ENCODE measurements around the gene MAP3K3.

The MAP3K3 gene

DNA sequence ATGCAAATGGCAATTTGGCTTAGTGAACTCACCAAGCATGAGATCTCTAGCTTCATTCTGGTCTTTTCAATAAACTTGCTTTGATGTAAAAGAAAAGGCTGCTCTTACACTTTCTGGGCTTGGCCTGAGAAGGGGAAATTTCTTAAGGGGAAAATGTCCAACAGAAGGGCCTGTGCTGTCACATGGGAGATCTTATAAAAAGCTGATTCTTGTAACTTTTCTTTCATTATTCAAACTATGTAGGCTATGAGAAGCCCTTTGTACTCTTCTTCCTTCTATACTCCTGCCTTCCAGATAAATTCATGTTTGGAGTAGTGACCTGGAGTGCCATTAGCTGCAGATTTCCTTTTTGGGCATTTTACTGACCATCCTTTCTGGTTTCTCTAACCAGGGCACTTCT lies 60.8 kb downstream of the MAP3K3 start:
- Histone ChIP-seq H3K9me3 (ENCODE audit: control insufficient read depth, insufficient read depth, low read length) (no peaks in the 10 kb centered on the region), H3K4me1 (ENCODE audit: insufficient read depth, low read length) (0 out of 2 replicates have a peak, but pooled peaks cover 7% of the 10 kb centered on the region), H3K9ac (ENCODE audit: low read depth, low read length) (no peak overlapping the region), H3K36me3 (ENCODE audit: insufficient read depth, low read length) (peaks cover 5% of the 10 kb centered on the region; the same call in 1 of the 2 replicates)

GRCh38 chr17:63685041-63685440 lies 62.8 kb downstream of the MAP3K3 start:
- H3K9me3 ChIP-seq (ENCODE audit: control insufficient read depth, insufficient read depth, low read length) = no peaks in the 10 kb centered on the region
- 0 out of 2 replicates have a peak, but pooled peaks cover 7% of the 10 kb centered on the region for H3K4me1 ChIP-seq (ENCODE audit: insufficient read depth, low read length)
- H3K36me3 ChIP-seq (ENCODE audit: insufficient read depth, low read length) = peaks cover 11% of the 10 kb centered on the region; the same call in 1 of the 2 replicates
- H3K9ac ChIP-seq (ENCODE audit: low read depth, low read length) = no peak overlapping the region

- 0 out of 2 replicates have a peak, but pooled peaks cover 7% of the 10 kb centered on the region for H3K4me1 ChIP-seq (ENCODE audit: insufficient read depth, low read length)
- H3K9me3 ChIP-seq (ENCODE audit: control insufficient read depth, insufficient read depth, low read length) = no peaks in the 10 kb centered on the region
- peaks cover 15% of the 10 kb centered on the region; the same call in 1 of the 2 replicates for H3K36me3 ChIP-seq (ENCODE audit: insufficient read depth, low read length)
- H3K9ac ChIP-seq (ENCODE audit: low read depth, low read length) = no peak overlapping the region
Measured at GRCh38 chr17:63685578-63685977, 63.4 kb downstream of the MAP3K3 start.

DNA sequence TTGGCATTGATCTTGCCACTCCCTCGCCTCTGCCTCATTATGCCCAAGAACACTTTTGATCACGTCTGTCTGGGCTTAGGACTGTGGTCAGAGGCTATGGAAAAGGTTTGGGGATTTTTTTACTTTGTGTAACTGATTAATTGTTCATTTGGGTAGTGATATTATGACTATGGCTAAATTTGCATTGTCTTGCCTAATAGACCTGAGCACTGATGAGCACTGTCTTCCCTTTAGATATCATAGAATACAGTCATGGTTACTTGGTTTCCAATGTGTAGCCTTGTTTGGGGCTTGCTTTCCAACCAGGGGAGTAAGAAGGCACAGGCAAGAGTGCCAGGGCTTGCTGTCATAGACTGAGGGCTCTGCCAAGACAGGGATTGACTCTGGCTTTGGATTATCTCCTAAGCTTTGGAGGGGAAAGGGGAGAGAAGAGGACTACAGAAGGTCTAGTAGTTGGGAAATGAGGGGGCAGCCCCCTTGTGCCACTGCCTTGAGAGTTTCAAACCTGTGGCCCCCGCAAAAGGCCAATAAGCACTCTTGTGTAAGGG lies 64.0 kb downstream of the MAP3K3 start:
- Histone ChIP-seq H3K9me3 (ENCODE audit: control insufficient read depth, insufficient read depth, low read length) (no peaks in the 10 kb centered on the region), H3K36me3 (ENCODE audit: insufficient read depth, low read length) (peaks cover 15% of the 10 kb centered on the region; the same call in 1 of the 2 replicates), H3K4me1 (ENCODE audit: insufficient read depth, low read length) (0 out of 2 replicates have a peak, but pooled peaks cover 3% of the 10 kb centered on the region), H3K9ac (ENCODE audit: low read depth, low read length) (no peak overlapping the region)

- Histone ChIP-seq H3K9ac (ENCODE audit: low read depth, low read length) (no peak overlapping the region), H3K9me3 (ENCODE audit: control insufficient read depth, insufficient read depth, low read length) (no peaks in the 10 kb centered on the region), H3K36me3 (ENCODE audit: insufficient read depth, low read length) (peaks cover 15% of the 10 kb centered on the region; the same call in 1 of the 2 replicates), H3K4me1 (ENCODE audit: insufficient read depth, low read length) (no peaks in the 10 kb centered on the region)
Measured at GRCh38 chr17:63688396-63689020, 66.3 kb downstream of the MAP3K3 start.

GRCh38 chr17:63689479-63689878 lies 67.3 kb downstream of the MAP3K3 start:
- no peak overlapping the region for H3K9ac ChIP-seq (ENCODE audit: low read depth, low read length)
- peaks cover 15% of the 10 kb centered on the region; the same call in 1 of the 2 replicates for H3K36me3 ChIP-seq (ENCODE audit: insufficient read depth, low read length)
- H3K4me1 ChIP-seq (ENCODE audit: insufficient read depth, low read length) = peaks cover 3% of the 10 kb centered on the region; the same call in 1 of the 2 replicates
- H3K9me3 ChIP-seq (ENCODE audit: control insufficient read depth, insufficient read depth, low read length) = no peaks in the 10 kb centered on the region

DNA sequence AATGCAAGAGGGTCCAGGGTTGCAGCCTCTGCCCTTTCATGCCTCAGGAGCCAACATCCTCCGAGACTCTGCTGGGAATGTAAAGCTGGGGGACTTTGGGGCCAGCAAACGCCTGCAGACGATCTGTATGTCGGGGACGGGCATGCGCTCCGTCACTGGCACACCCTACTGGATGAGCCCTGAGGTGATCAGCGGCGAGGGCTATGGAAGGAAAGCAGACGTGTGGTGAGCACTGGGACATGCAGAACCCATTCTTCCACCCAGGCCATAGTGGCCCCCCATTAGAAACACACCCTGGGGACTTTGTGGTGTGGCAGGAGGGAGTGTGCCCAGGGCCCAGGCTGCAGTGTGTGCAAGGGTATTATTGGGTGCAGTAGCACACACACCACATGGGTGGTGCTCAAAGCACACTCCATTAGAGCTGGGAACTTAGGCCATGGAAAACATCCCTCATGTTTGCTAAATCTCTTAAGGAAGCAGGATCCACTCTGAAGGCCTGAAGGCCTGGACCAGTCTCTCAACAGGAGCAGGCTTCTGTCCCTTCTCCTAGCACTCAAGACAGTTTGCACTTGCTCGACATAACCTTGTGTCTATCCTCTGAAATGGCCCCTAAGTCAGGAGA lies 70.1 kb downstream of the MAP3K3 start:
- no peaks in the 10 kb centered on the region for H3K9me3 ChIP-seq (ENCODE audit: control insufficient read depth, insufficient read depth, low read length)
- H3K4me1 ChIP-seq (ENCODE audit: insufficient read depth, low read length) = peaks cover 8% of the 10 kb centered on the region; the same call in 1 of the 2 replicates
- H3K36me3 ChIP-seq (ENCODE audit: insufficient read depth, low read length) = peaks cover 10% of the 10 kb centered on the region; the same call in 1 of the 2 replicates
- H3K9ac ChIP-seq (ENCODE audit: low read depth, low read length) = no peak overlapping the region

- Histone ChIP-seq H3K9ac (ENCODE audit: low read depth, low read length) (no peak overlapping the region), H3K36me3 (ENCODE audit: insufficient read depth, low read length) (peaks cover 7% of the 10 kb centered on the region; the same call in 1 of the 2 replicates), H3K9me3 (ENCODE audit: control insufficient read depth, insufficient read depth, low read length) (no peaks in the 10 kb centered on the region), H3K4me1 (ENCODE audit: insufficient read depth, low read length) (peaks cover 14% of the 10 kb centered on the region; the same call in 1 of the 2 replicates)
Measured at GRCh38 chr17:63693411-63694113, 71.3 kb downstream of the MAP3K3 start.

DNA sequence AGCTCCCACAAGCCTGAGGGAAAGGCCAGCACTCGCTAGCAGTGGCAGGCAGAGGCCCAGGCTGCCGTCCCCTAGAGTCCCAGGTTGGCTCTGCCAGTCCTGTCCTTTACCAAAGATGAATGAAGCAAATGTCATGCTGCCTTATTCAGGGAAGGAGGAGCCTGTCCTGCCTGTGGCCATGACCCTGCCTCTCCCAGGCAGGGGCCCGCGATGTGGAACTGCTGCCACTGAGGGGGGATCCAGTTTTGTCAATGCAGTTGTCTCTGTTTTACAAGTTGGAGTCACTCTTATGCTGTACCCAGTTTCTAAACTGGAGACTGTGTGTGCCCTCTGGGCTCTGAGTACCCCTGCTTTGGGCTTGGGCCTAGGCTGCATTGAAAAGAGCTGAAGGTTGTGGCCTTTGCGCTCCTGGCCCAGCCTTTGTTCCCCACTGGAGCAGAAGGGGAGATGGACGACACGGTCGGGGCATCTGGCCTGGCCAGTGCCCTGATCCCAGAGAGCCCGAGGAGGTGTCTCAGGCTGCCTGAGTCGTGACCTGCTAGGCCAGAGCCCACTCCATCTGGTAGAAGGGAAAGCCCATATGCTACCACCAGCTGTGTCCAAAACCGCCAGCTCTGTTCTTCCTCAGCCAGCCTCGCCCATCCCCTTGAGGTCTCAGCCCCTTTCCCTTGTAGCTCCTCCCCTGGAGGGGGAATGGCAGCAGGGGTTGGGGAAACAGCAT lies 72.2 kb downstream of the MAP3K3 start:
- Histone ChIP-seq H3K4me1 (ENCODE audit: insufficient read depth, low read length) (peaks cover 14% of the 10 kb centered on the region; the same call in 1 of the 2 replicates), H3K36me3 (ENCODE audit: insufficient read depth, low read length) (peaks cover 3% of the 10 kb centered on the region; the same call in 1 of the 2 replicates), H3K9me3 (ENCODE audit: control insufficient read depth, insufficient read depth, low read length) (no peaks in the 10 kb centered on the region)

DNA sequence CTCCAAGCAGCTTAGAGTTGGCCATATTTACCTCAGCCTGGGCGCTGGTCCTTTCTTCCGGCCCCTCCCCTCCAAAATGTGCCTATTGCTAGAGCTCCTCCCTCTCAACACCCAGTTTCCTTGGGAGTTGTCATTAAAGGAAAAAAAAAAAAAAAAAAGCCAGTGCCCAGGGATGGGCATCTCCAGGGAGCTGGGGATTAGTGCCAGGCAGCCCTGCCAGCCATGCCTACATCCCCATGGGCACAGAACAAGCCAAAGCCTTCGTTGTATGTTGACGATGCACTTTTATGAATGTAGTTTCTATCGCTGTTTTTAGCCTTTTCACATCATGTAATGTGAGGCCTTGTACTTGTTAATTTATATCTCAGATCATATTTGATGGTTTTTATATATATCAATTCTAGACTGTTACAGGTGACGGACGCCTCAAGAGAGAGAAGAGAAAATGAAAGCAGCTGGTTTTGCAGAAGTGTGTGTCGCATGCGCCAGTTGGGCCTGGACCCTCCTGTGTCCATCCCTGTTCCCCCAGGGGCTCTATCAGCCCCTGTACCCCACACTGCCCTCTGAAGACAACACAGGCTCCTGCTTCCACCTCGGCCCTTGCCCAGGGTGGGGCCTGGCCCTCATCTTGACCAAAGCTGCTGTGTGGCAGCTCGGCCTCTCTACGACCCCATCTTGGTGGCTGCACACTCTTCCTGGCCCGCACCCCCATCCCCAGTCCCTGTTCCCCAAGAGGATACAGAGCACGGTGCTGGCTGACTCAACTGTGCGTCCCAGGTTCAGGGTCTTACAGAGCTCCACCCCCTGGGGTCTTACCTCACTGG lies 72.9 kb downstream of the MAP3K3 start:
- peaks cover 3% of the 10 kb centered on the region; the same call in 1 of the 2 replicates for H3K36me3 ChIP-seq (ENCODE audit: insufficient read depth, low read length)
- H3K4me1 ChIP-seq (ENCODE audit: insufficient read depth, low read length) = peaks cover 14% of the 10 kb centered on the region; the same call in 1 of the 2 replicates
- no peak overlapping the region for H3K9ac ChIP-seq (ENCODE audit: low read depth, low read length)
- no peaks in the 10 kb centered on the region for H3K9me3 ChIP-seq (ENCODE audit: control insufficient read depth, insufficient read depth, low read length)

More for the DNA sequence above, 72.2 kb downstream of the MAP3K3 start:
- H3K9ac ChIP-seq (ENCODE audit: low read depth, low read length) = no peak overlapping the region

- Histone ChIP-seq H3K9me3 (ENCODE audit: control insufficient read depth, insufficient read depth, low read length) (no peaks in the 10 kb centered on the region), H3K4me1 (ENCODE audit: insufficient read depth, low read length) (peaks cover 14% of the 10 kb centered on the region; the same call in 1 of the 2 replicates), H3K9ac (ENCODE audit: low read depth, low read length) (no peak overlapping the region), H3K36me3 (ENCODE audit: insufficient read depth, low read length) (no peaks in the 10 kb centered on the region; the same call in 1 of the 2 replicates)
Measured at GRCh38 chr17:63695889-63696288, 73.7 kb downstream of the MAP3K3 start.

GRCh38 chr17:63696381-63696961 lies 74.3 kb downstream of the MAP3K3 start:
- Histone ChIP-seq H3K36me3 (ENCODE audit: insufficient read depth, low read length) (no peaks in the 10 kb centered on the region; the same call in 1 of the 2 replicates), H3K9ac (ENCODE audit: low read depth, low read length) (no peak overlapping the region), H3K4me1 (ENCODE audit: insufficient read depth, low read length) (peaks cover 14% of the 10 kb centered on the region; the same call in 1 of the 2 replicates), H3K9me3 (ENCODE audit: control insufficient read depth, insufficient read depth, low read length) (no peaks in the 10 kb centered on the region)

Data from ES-I3 (cell line).